ENCODE data around the gene SERHL2. TPM values are rescaled to one million over a fixed set of nuclear protein-coding genes. Genes with fewer than 3 reads are reported as not detected.

SERHL2 gene
- total and polyA plus RNA-seq, 2 experiments from 2014 or later, result 2.7 to 5.2 TPM

DNA sequence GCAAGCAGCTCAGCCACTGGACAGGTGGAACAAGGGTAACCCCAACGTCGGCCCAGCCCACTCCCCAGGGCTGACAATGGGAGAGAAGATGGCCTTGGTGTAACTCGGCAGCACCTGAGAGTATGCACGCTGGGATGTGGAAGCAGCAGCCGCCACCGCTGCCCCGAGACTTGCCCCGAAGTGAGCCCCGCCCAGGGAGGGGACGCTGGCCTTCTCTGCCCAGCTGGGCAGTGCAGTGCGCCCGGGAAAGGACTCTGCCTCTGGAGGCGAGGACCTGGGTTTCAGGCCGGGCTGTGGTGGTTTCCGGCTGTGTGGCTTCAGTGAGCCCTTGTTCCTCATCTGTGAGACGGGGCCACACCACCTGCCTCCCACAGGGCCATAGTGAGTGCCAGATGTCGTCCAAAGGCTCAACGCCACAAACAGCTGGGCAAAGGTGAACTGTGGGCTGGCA lies 69.6 kb downstream of the SERHL2 start:
- Histone ChIP-seq H3K27ac (no peak overlapping the region), H3K36me3 (peaks cover 38% of the 10 kb centered on the region), H3K27me3 (no peaks in the 10 kb centered on the region), H3K9me3 (ENCODE audit: low read depth) (no peaks in the 10 kb centered on the region), H3K4me3 (no peak overlapping the region), H3K4me1 (ENCODE audit: low read depth) (no peaks in the 10 kb centered on the region)
- no peak for DNase-seq (ENCODE audit: low read depth in 1 of 2, low spot score in 1 of 2)
- TF ChIP-seq CTCF (IDR thresholded peaks at IDR 0.05; ENCODE audit: low read depth, low read length), result no peak

Other genes with a start within 250 kb of the SERHL2 start
- 0.67 and 2.1 TPM in 2 replicates for gene NFAM1, start 121.6 kb upstream of the SERHL2 start, total RNA-seq
- gene NFAM1, start 121.6 kb upstream of the SERHL2 start, polyA plus RNA-seq, result 0.97 and 1.9 TPM in 2 replicates
- 31.0 and 39.6 TPM in 2 replicates for gene RRP7A, start 34.2 kb upstream of the SERHL2 start, total RNA-seq
- gene RRP7A, start 34.2 kb upstream of the SERHL2 start, polyA plus RNA-seq, result 43.7 and 59.4 TPM in 2 replicates
- 41.5 and 58.8 TPM in 2 replicates for gene POLDIP3, start 60.9 kb downstream of the SERHL2 start, total RNA-seq
- 63.1 and 92.3 TPM in 2 replicates for gene POLDIP3, start 60.9 kb downstream of the SERHL2 start, polyA plus RNA-seq
- 0.39 TPM in 1 of 2 replicates, not detected in the other for gene ATP5MGL, start 86.6 kb downstream of the SERHL2 start, total RNA-seq
- gene ATP5MGL, start 86.6 kb downstream of the SERHL2 start, polyA plus RNA-seq, result 0.30 and 0.71 TPM in 2 replicates
- 180 and 189 TPM in 2 replicates for gene CYB5R3, start 95.4 kb downstream of the SERHL2 start, total RNA-seq
- 357 and 366 TPM in 2 replicates for gene CYB5R3, start 95.4 kb downstream of the SERHL2 start, polyA plus RNA-seq
- gene A4GALT, start 166.9 kb downstream of the SERHL2 start, total RNA-seq, result 17.7 and 26.1 TPM in 2 replicates
- 15.1 and 20.2 TPM in 2 replicates for gene A4GALT, start 166.9 kb downstream of the SERHL2 start, polyA plus RNA-seq

Measured in cardiac muscle cell (in vitro differentiated cells and primary cell).